OCI-LY7 (cell line): ENCODE measurements around the gene LONP1.

Experiments used
- EZH2phosphoT487 ChIP-seq: fragments of 200-600 bp; sonication (generic); IDR thresholded peaks from 2 replicates; pipeline ENCODE4 v1.6.1; 2018; ENCODE audit warnings: low read depth, borderline replicate concordance, mild to moderate bottlenecking, mixed run types, antibody characterized with exemption, low read length, moderate library complexity, mixed read lengths
- TF ChIP-seq, protein P1 (sequence below): fragments of 200-600 bp; sonication (generic); conservative IDR thresholded peaks from 2 replicates; pipeline ENCODE4 v1.5.1; 2014; ENCODE audit warnings: mild to moderate bottlenecking, antibody characterized with exemption, low read length, moderate library complexity, mixed read lengths

DNA sequence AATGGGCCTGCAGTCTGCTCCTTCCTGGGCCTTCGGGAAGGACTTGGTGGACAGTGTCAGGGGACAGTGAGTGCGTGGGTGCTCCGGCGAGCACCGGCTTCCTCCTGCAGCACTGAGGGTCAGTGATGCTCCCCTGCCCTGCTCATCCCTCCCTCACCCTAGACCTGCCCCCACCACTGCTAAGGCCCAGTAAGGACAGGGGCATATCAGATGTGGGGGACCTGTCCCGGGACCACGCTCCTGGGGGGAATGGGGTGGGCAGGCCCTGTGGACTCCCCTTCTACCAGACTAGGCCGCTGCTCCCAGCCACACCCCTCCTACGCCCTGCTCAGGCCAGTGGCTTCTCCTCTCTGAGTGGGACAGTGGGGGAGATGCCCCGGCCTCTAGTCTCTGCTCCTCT is 42.8 kb downstream of the LONP1 start:
- TF ChIP-seq EZH2phosphoT487 = no peak
- TF ChIP-seq, protein P1, sequence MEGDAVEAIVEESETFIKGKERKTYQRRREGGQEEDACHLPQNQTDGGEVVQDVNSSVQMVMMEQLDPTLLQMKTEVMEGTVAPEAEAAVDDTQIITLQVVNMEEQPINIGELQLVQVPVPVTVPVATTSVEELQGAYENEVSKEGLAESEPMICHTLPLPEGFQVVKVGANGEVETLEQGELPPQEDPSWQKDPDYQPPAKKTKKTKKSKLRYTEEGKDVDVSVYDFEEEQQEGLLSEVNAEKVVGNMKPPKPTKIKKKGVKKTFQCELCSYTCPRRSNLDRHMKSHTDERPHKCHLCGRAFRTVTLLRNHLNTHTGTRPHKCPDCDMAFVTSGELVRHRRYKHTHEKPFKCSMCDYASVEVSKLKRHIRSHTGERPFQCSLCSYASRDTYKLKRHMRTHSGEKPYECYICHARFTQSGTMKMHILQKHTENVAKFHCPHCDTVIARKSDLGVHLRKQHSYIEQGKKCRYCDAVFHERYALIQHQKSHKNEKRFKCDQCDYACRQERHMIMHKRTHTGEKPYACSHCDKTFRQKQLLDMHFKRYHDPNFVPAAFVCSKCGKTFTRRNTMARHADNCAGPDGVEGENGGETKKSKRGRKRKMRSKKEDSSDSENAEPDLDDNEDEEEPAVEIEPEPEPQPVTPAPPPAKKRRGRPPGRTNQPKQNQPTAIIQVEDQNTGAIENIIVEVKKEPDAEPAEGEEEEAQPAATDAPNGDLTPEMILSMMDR = no peak
